ENCODE data around the gene P2RX6. TPM values are rescaled to one million over a fixed set of nuclear protein-coding genes. Genes with fewer than 3 reads are reported as not detected.
"Not testable (repeated sequence)": the region's sequence is repeated elsewhere in the genome, so short reads cannot be mapped to it uniquely, and the experiment has no call there.

Gene P2RX6
- 0.98 and 1.1 TPM in 2 replicates for total RNA-seq (2014; rRNA removed; shearing (Covaris generic))

- no peak for DNase-seq (ENCODE audit: low spot score)
- in situ Hi-C loops (cut with HindIII; ENCODE audit: low sequenced_read_pairs): no loop called here
Observed at GRCh38 chr22:21014726-21015465, at the start of gene P2RX6. TSS of gene P2RX6 (plus strand) at chr22:21015165. CDS start at chr22:21015175, 10 bp downstream.

GRCh38 chr22:20965888-20966855, 48.8 kb upstream of the P2RX6 start:
- DNase-seq (ENCODE audit: low spot score): no peak
- in situ Hi-C loops (cut with HindIII; ENCODE audit: low sequenced_read_pairs): no loop called here

GRCh38 chr22:20966883-20967696, 47.9 kb upstream of the P2RX6 start, which contains the start of gene AIFM3:
TSS of gene AIFM3 (plus strand) at chr22:20967255. CDS start at chr22:20967945, 690 bp downstream.
- no peak for DNase-seq (ENCODE audit: low spot score)
- in situ Hi-C loops (cut with HindIII; ENCODE audit: low sequenced_read_pairs): no loop called here

- DNase-seq (ENCODE audit: low spot score): peak; percentile 76
- in situ Hi-C loops (cut with HindIII; ENCODE audit: low sequenced_read_pairs): no loop called here
Observed at GRCh38 chr22:20967697-20968211, 47.2 kb upstream of the P2RX6 start.

- in situ Hi-C loops (cut with HindIII; ENCODE audit: low sequenced_read_pairs): no loop called here
- DNase-seq (ENCODE audit: low spot score): no peak
Observed at GRCh38 chr22:20968281-20968977, 46.5 kb upstream of the P2RX6 start.

GRCh38 chr22:20970939-20971657, 43.9 kb upstream of the P2RX6 start:
- in situ Hi-C loops (cut with HindIII; ENCODE audit: low sequenced_read_pairs): no loop called here

GRCh38 chr22:20972014-20972694, 42.8 kb upstream of the P2RX6 start:
- DNase-seq (ENCODE audit: low spot score); in situ Hi-C loops (cut with HindIII; ENCODE audit: low sequenced_read_pairs): not testable (repeated sequence)

More at GRCh38 chr22:20970939-20971657, 43.9 kb upstream of the P2RX6 start:
- no peak for DNase-seq (ENCODE audit: low spot score)

- DNase-seq (ENCODE audit: low spot score): no peak
- in situ Hi-C loops (cut with HindIII; ENCODE audit: low sequenced_read_pairs): no loop called here
Observed at GRCh38 chr22:20972933-20973577, 41.9 kb upstream of the P2RX6 start.

- in situ Hi-C loops (cut with HindIII; ENCODE audit: low sequenced_read_pairs): no loop called here
- DNase-seq (ENCODE audit: low spot score): no peak
Observed at GRCh38 chr22:20973634-20974286, 41.2 kb upstream of the P2RX6 start.

GRCh38 chr22:20974336-20974955, 40.5 kb upstream of the P2RX6 start:
- in situ Hi-C loops (cut with HindIII; ENCODE audit: low sequenced_read_pairs): no loop called here
- DNase-seq (ENCODE audit: low spot score): no peak

GRCh38 chr22:20975541-20976290, 39.2 kb upstream of the P2RX6 start:
- in situ Hi-C loops (cut with HindIII; ENCODE audit: low sequenced_read_pairs): no loop called here
- DNase-seq (ENCODE audit: low spot score): no peak

GRCh38 chr22:20976291-20976877, 38.6 kb upstream of the P2RX6 start:
- in situ Hi-C loops (cut with HindIII; ENCODE audit: low sequenced_read_pairs): no loop called here
- DNase-seq (ENCODE audit: low spot score): no peak

GRCh38 chr22:20977019-20977418, 37.9 kb upstream of the P2RX6 start:
- no peak for DNase-seq (ENCODE audit: low spot score)
- in situ Hi-C loops (cut with HindIII; ENCODE audit: low sequenced_read_pairs): no loop called here

- DNase-seq (ENCODE audit: low spot score): no peak
- in situ Hi-C loops (cut with HindIII; ENCODE audit: low sequenced_read_pairs): no loop called here
Observed at GRCh38 chr22:20977516-20978170, 37.3 kb upstream of the P2RX6 start.

Data from G401 (cell line).